Right lobe of liver (tissue), 6 donors: ENCODE results near the gene MYO5B. TPM values are rescaled to one million over a fixed set of nuclear protein-coding genes. Genes with fewer than 3 reads are reported as not detected.
"Not testable (repeated sequence)": the region's sequence is repeated elsewhere in the genome, so short reads cannot be mapped to it uniquely, and the experiment has no call there.

Experiments
- ATAC-seq, 4 donors: fragments of 200-7000 bp; cut with Tn5 transposase; one replicate each; pipeline ENCODE4 v1.9.1; 2020; ENCODE audit warnings: mild to moderate bottlenecking in 4 of 4, moderate library complexity in 4 of 4
- DNase-seq, 3 donors: peaks; one replicate each; pipeline ENCODE4 v3.0.0-alpha.2; 2020
- H3K27ac ChIP-seq, 3 donors: fragments of 200-600 bp; one replicate each; pipeline ENCODE4 v1.8.0; 2022
- H3K27me3 ChIP-seq, 2 donors: fragments of 200-600 bp; one replicate each; pipeline ENCODE4 v1.8.0; 2022
- H3K36me3 ChIP-seq, 4 donors: fragments of 200-600 bp; sonication (generic) in 1 of 4; one replicate each; pipeline versions ENCODE4 v1.5.1 to v1.8.0; 2017 to 2022; ENCODE audit warnings: control low read depth in 1 of 4
- H3K4me1 ChIP-seq, 4 donors: fragments of 200-600 bp; sonication (generic) in 1 of 4; one replicate each; pipeline versions ENCODE4 v1.5.1 to v1.8.0; 2017 to 2022; ENCODE audit warnings: control low read depth in 1 of 4
- H3K4me3 ChIP-seq, 3 donors: fragments of 200-600 bp; one replicate each; pipeline ENCODE4 v1.8.0; 2022
- H3K9me3 ChIP-seq, 4 donors: fragments of 200-600 bp; sonication (generic) in 1 of 4; one replicate each; pipeline versions ENCODE4 v1.5.1 to v1.8.0; 2017 to 2022; ENCODE audit warnings: control low read depth in 1 of 4
- CTCF ChIP-seq, 4 donors: fragments of 200-600 bp in 3 of 4; fragments of 450-650 bp in 1 of 4; IDR thresholded peaks; one replicate each; pipeline versions ENCODE4 v1.5.1 to v1.8.0; 2016 to 2022; ENCODE audit warnings: antibody characterized with exemption in 4 of 4, mild to moderate bottlenecking in 2 of 4
- POLR2A ChIP-seq: fragments of 450-650 bp; IDR thresholded peaks from one replicate; pipeline ENCODE4 v1.6.1; 2017; ENCODE audit warnings: antibody characterized with exemption, mild to moderate bottlenecking
- WGBS: methylation state at CpG from one replicate; pipeline ENCODE4 v1.1.6; 2018; ENCODE audit warnings: low coverage, low lambda C conversion rate; ENCODE audit not compliant: insufficient coverage; ENCODE audit errors: missing lambda C conversion rate; 5-methylcytosine and 5-hydroxymethylcytosine counted together
- intact Hi-C, 2 donors: fragments of 100-400 bp; cut with DNase I; formaldehyde crosslinking; loops; one replicate each; pipeline versions ENCODE4 v1.11.2 to v1.14.1; 2022
- total RNA-seq, 6 experiments: library from RNA; depleted of rRNA in 2 of 6; stranded (reverse); fragments of >200 nt in 2 of 6; fragmentation: NEBNext Ultra II Directional in 3 of 6; extraction: Animal tissue kit (Norgen Biotek cat#: 25700) in 3 of 6; gene quantifications; one replicate each; pipeline versions ENCODE4 v1.1.0 to v1.2.4, GENCODE V29; 2016 to 2023
- donor health status: DM: no; HTN: yes; CAD: no.
- donor health status: DM: no; HTN: no; CAD: no.
- donor health status: DM: no; HTN: no; CAD: no.
- donor health status: DM: no; HTN: yes; CAD: no.
- donor health status: DM: no; HTN: yes; CAD: no.

Gene MYO5B
- total RNA-seq, 6 experiments from 2014 or later: 13.4 to 25.1 (median 16.6) TPM

- Histone ChIP-seq H3K9me3 (no peaks in the 10 kb centered on the region), H3K4me3 (peak overlapping the region; percentile 69 to 87 (median 72)), H3K36me3 (no peaks in the 10 kb centered on the region), H3K27ac (peak overlapping the region; percentile 91 to 98 (median 96)), H3K4me1 (peaks cover 0 to 31% (median 0%) of the 10 kb centered on the region in 4 donors), H3K27me3 (no peaks in the 10 kb centered on the region)
- intact Hi-C loops: no loop called here
- 16% methylated on average over 13 of the region's 13 CpGs for WGBS
- ATAC-seq (no peak), DNase-seq (no peak)
- TF ChIP-seq POLR2A (no peak), CTCF (IDR thresholded peaks at IDR 0.05) (no peak)
Measured at GRCh38 chr18:49812286-49813068, 382.5 kb downstream of the MYO5B start.

GRCh38 chr18:49811151-49811938 is 383.6 kb downstream of the MYO5B start:
- Histone ChIP-seq H3K36me3 (no peaks in the 10 kb centered on the region), H3K9me3 (no peaks in the 10 kb centered on the region), H3K4me3 (peak overlapping the region; percentile 69 to 87 (median 72)), H3K27me3 (no peaks in the 10 kb centered on the region), H3K4me1 (peaks cover 0 to 41% (median 0%) of the 10 kb centered on the region in 4 donors), H3K27ac (peak overlapping the region; percentile 14 to 98 (median 96))
- DNase-seq (no peak), ATAC-seq (no peak)
- intact Hi-C loops: no loop called here
- TF ChIP-seq CTCF (IDR thresholded peaks at IDR 0.05) (no peak), POLR2A (no peak)
- 22% methylated on average over 7 of the region's 7 CpGs for WGBS

- intact Hi-C loops, ATAC-seq, H3K4me3 ChIP-seq, H3K27me3 ChIP-seq, H3K36me3 ChIP-seq, H3K9me3 ChIP-seq, DNase-seq: not testable (repeated sequence)
- WGBS: 80% methylated on average over 10 of the region's 10 CpGs
- Histone ChIP-seq H3K27ac (peak overlapping the region in 2 of 3 donors; percentile 2 to 43), H3K4me1 (peaks cover 0 to 58% (median 4%) of the 10 kb centered on the region in 4 donors)
Measured at GRCh38 chr18:49808553-49809191, 386.3 kb downstream of the MYO5B start.

- intact Hi-C loops: no loop called here
- DNase-seq: no peak
- H3K4me3 ChIP-seq: no peak overlapping the region
- no peak for ATAC-seq
- TF ChIP-seq POLR2A: no peak
- no peak for TF ChIP-seq CTCF (IDR thresholded peaks at IDR 0.05)
- peaks cover 0 to 52% (median 10%) of the 10 kb centered on the region in 4 donors for H3K4me1 ChIP-seq
- H3K9me3 ChIP-seq: no peaks in the 10 kb centered on the region
- H3K36me3 ChIP-seq: peaks cover 0 to 11% (median 8%) of the 10 kb centered on the region in 4 donors
- WGBS: 57% methylated on average over 3 of the region's 5 CpGs
- no peaks in the 10 kb centered on the region for H3K27me3 ChIP-seq
- H3K27ac ChIP-seq: peak overlapping the region in 1 of 3 donors; percentile 73
Measured at GRCh38 chr18:49804096-49804495, 390.9 kb downstream of the MYO5B start.
